ENCODE results near the gene ITGB1.

DNA sequence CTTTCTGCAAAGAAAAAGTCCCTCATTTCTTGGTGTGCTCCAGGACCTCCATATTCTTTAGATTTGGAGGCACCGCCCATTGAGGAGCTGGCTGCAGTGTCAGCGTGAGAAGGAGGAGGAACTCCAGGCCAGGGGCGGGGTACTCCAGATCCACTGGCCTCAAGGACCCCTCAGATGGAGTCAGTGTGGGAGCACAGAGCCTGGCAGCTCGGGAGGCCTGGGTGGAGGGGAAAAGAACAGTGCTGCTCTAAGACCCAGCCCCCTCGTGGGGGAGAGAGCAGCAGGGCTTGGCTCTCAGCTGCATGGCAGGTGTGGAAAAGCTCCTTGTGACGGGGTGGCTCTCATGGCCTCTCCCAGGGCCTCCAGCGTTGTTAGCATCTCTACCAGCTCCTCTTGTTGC is 70.5 kb downstream of the ITGB1 start:
- no peak for TF ChIP-seq POLR2A (IDR thresholded peaks at IDR 0.05)
- TF ChIP-seq, protein P1, sequence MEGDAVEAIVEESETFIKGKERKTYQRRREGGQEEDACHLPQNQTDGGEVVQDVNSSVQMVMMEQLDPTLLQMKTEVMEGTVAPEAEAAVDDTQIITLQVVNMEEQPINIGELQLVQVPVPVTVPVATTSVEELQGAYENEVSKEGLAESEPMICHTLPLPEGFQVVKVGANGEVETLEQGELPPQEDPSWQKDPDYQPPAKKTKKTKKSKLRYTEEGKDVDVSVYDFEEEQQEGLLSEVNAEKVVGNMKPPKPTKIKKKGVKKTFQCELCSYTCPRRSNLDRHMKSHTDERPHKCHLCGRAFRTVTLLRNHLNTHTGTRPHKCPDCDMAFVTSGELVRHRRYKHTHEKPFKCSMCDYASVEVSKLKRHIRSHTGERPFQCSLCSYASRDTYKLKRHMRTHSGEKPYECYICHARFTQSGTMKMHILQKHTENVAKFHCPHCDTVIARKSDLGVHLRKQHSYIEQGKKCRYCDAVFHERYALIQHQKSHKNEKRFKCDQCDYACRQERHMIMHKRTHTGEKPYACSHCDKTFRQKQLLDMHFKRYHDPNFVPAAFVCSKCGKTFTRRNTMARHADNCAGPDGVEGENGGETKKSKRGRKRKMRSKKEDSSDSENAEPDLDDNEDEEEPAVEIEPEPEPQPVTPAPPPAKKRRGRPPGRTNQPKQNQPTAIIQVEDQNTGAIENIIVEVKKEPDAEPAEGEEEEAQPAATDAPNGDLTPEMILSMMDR (IDR thresholded peaks at IDR 0.05), result no peak
